SK-N-MC (cell line): Measurements from ENCODE around the gene DNAH10.
"Not testable (repeated sequence)": the region's sequence is repeated elsewhere in the genome, so short reads cannot be mapped to it uniquely, and the experiment has no call there.

Experiments used
- DNase-seq: peaks from one replicate; pipeline ENCODE4 v3.0.0-alpha.2; 2011; ENCODE audit warnings: low read depth, low spot score
- H3K27ac ChIP-seq: fragments of 200-600 bp; sonication (generic); 2 replicates; pipeline ENCODE4 v1.5.1; 2016; ENCODE audit warnings: mixed run types
- H3K36me3 ChIP-seq: fragments of 200-600 bp; sonication (generic); 2 replicates; pipeline ENCODE4 v1.6.1; 2017; ENCODE audit warnings: antibody characterized with exemption, low read length, mixed read lengths; ENCODE audit not compliant: insufficient read depth
- H3K4me3 ChIP-seq: fragments of 200-600 bp; sonication (generic); 2 replicates; pipeline ENCODE4 v1.5.1; 2016
- H3K9ac ChIP-seq: fragments of 200-600 bp; sonication (generic); 2 replicates; pipeline ENCODE4 v1.8.0; 2017; ENCODE audit warnings: mixed run types, mixed read lengths; ENCODE audit not compliant: insufficient read length
- H3K9me3 ChIP-seq: fragments of 200-600 bp; sonication (generic); 2 replicates; pipeline ENCODE4 v1.6.1; 2017; ENCODE audit warnings: low read depth, mild to moderate bottlenecking, antibody characterized with exemption, low read length, moderate library complexity, mixed read lengths
- EZH2 ChIP-seq: fragments of 200-600 bp; sonication (generic); IDR thresholded peaks from one replicate; pipeline ENCODE4 v1.6.1; 2017; ENCODE audit warnings: antibody characterized with exemption
- FOXP2 ChIP-seq: optimal IDR thresholded peaks from 2 replicates; pipeline ENCODE3; 2011; ENCODE audit warnings: mild to moderate bottlenecking, moderate library complexity; ENCODE audit not compliant: insufficient read depth; ENCODE audit errors: extremely low read length, control extremely low read depth
- POLR2AphosphoS5 ChIP-seq: IDR thresholded peaks from 2 replicates; pipeline ENCODE4 v1.6.1; 2012; ENCODE audit warnings: mild to moderate bottlenecking, low read depth, low read length, borderline replicate concordance

Gene DNAH10

DNA sequence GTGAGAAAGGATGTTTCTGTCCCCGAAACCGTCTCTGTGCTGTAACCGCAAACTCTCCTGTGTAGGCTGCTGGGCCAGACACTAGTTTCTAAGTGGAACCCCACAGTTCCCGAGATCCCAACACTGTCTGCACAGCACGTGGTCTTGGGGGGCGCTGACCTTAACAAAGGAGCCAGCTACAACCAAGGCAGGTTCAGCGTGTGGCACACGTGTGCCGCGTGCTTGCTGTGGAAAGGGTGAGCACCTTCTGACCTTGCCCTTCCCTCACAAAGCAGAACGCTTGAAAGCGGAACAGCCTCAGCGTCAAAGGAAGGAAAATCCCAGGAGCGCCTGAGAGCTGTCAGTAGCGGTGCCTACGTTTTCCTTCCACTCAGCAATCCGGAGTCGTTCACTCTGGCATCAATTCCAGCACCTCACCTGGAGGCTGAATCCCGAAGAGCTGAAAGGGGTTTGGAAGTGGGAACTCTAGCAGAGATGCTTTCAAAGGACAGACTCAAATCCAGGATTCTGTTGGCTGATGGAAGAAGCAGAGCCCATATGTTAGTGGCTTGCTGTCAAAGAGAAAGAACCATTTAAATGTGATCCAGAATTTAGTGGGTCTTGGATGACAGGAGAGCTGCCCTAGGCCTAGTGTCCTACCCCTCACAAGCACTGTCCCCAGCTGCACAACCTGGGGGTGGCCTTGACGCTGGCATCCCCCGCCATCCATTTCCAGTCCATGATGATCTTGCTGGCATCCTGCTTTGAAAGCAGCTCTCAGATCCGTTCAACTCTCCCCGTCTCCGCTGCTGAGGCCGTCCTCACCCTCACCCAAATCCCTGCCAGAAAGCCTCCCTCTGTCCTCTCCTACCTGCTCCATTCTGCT lies 183.4 kb downstream of the DNAH10 start:
- Histone ChIP-seq H3K9ac (no peak overlapping the region), H3K27ac (no peak overlapping the region)

DNA sequence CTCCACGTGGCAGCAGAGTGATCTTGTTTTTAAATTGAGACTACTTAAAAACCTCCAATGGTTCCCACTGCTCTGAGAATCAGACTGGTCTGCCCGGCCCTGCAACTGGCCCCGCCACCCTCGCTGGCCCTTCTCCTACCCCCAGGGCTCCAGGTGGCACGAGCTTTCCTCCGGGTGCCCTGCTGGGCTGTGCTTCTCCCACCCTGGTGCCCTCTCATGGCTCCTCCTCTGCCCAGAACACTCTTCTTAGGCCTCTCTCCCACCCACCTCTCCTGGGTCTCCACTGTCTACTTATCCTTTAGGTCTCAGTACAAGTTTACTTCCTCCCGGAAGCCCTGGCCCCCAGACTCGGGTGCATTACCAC lies 184.0 kb downstream of the DNAH10 start:
- no peak overlapping the region for H3K4me3 ChIP-seq
- TF ChIP-seq EZH2: no peak
- TF ChIP-seq POLR2AphosphoS5: no peak
- no peak for TF ChIP-seq FOXP2
- no peaks in the 10 kb centered on the region for H3K9me3 ChIP-seq
- H3K36me3 ChIP-seq: peaks cover 13% of the 10 kb centered on the region; the same call in 1 of the 2 replicates
- DNase-seq: no peak
- H3K9ac ChIP-seq: no peak overlapping the region
- H3K27ac ChIP-seq: no peak overlapping the region

More for the DNA sequence above, 183.4 kb downstream of the DNAH10 start:
- TF ChIP-seq POLR2AphosphoS5 (no peak), EZH2 (no peak), FOXP2 (no peak)
- H3K4me3 ChIP-seq: no peak overlapping the region
- no peaks in the 10 kb centered on the region for H3K9me3 ChIP-seq
- no peak for DNase-seq
- peaks cover 13% of the 10 kb centered on the region; the same call in 1 of the 2 replicates for H3K36me3 ChIP-seq

DNA sequence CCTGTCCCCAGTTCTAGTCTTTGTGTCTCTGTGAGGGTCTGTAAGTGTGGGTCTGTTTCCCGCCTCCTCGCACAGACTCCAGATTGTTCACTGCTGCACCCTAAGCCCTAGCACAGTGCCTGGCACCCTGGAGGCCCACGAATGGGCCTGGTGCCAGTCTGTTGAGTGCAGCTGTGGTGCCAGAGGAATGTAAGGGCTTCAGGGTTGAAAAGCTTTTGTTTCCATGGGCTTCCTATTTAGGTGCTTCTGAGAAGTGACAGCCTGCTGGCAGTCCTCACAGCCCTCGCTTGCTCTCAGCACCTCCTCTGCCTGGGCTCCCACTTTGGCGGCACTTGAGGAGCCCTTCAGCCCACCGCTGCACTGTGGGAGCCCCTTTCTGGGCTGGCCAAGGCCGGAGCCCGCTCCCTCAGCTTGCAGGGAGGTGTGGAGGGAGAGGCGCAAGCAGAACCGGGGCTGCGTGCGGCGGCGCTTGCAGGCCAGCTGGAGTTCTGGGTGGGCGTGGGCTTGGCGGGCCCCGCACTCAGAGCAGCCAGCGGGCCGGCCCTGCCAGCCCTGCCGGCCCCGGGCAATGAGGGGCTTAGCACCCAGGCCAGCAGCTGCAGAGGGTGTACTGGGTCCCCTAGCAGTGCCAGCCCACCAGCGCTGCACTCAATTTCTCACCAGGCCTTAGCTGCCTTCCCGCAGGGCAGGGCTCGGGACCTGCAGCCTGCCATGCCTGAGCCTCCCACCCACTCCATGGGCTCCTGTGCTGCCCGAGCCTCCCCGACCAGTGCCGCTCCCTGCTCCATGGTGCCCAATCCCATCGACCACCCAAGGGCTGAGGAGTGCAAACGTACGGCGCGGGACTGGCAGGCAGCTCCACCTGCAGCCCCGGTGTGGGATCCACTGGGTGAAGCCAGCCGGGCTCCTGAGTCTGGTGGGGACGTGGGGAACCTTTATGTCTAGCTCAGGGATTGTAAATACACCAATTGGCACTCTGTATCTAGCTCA lies 184.7 kb downstream of the DNAH10 start:
- not testable (repeated sequence) for H3K27ac ChIP-seq, H3K9ac ChIP-seq, H3K4me3 ChIP-seq, DNase-seq, H3K9me3 ChIP-seq
- H3K36me3 ChIP-seq: peaks cover 10% of the 10 kb centered on the region; the same call in 1 of the 2 replicates

DNA sequence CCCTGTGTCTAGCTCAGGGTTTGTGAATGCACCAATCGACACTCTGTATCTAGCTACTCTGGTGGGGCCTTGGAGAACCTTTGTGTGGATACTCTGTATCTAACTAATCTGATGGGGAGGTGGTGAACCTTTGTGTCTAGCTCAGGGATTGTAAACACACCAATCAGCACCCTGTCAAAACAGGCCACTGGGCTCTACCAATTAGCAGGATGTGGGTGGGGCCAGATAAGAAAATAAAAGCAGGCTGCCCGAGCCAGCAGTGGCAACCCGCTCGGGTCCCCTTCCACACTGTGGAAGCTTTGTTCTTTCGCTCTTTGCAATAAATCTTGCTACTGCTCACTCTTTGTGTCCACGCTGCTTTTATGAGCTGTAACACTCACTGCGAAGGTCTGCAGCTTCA lies 185.4 kb downstream of the DNAH10 start:
- not testable (repeated sequence) for H3K36me3 ChIP-seq, DNase-seq, H3K27ac ChIP-seq, H3K9me3 ChIP-seq, H3K9ac ChIP-seq, H3K4me3 ChIP-seq

DNA sequence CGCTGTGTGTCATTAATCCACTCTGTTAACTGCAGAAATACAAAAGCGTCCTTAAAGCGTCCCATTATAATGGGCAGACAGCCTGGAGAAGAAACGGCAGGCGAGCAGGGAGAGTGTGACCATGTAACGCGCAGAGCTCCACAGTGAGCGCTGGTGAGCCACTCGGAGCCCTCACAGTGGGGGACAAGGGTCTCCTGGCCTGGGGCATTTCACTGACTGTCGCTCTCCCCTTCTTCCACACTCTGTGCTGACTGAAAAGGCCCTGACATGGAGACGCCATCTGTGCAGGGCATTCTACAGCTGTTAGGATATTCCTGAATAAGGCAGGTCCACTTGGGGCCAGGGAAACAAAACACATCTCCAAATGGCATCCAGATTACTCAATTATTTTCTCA lies 186.3 kb downstream of the DNAH10 start:
- Histone ChIP-seq H3K4me3 (no peak overlapping the region), H3K9me3 (no peaks in the 10 kb centered on the region), H3K36me3 (no peaks in the 10 kb centered on the region), H3K9ac (no peak overlapping the region), H3K27ac (no peak overlapping the region)
- TF ChIP-seq EZH2 (no peak), POLR2AphosphoS5 (no peak), FOXP2 (no peak)
- no peak for DNase-seq

DNA sequence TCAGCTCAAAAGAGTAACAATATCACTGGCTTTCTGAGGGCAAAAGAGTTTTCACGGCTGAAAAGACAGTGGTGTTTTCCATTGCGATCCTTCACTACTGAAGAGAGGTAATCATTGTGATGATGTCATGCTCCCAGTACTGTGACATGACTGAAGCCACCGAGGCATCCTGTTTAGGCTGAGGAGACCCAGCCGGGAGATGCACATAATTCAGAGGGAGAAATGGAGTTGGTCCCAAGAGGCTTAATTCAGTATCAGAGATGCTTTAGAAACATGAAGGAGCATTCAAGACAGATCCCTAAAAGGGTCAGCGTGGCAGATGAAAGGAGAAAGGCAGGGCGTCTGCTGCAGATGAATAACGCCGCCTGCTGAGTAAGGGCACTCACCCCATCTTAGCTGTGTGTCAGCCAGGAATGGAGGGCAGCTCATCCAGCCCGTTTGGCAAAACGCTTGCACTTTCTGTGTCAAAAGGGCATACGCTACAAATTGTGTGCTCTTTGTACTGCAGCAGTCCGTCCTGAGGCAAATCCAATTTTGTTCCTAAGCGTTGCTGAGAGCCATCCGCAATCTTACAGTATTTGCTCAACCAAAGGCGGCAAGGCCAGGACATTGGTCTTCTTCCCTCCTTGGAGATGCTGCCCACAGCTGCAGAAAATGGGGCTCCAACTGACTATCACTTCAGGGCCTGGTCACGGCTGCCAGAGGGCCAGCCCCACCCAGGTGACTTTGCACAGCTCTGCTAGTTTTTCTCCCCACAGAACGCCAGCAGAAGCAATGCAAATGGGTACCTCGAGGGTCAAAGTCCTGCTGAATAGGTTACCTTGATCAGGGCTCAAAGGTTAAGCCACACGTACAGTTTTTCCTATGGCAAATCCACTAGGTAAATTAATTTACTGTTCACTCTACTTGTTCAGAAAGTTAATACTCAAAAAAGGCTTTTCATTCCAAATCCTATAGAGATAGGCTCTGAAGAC lies 187.0 kb downstream of the DNAH10 start:
- TF ChIP-seq POLR2AphosphoS5 (no peak), EZH2 (no peak), FOXP2 (no peak)
- Histone ChIP-seq H3K27ac (no peak overlapping the region), H3K9me3 (no peaks in the 10 kb centered on the region), H3K9ac (no peak overlapping the region), H3K36me3 (no peaks in the 10 kb centered on the region), H3K4me3 (no peak overlapping the region)
- DNase-seq: no peak

DNA sequence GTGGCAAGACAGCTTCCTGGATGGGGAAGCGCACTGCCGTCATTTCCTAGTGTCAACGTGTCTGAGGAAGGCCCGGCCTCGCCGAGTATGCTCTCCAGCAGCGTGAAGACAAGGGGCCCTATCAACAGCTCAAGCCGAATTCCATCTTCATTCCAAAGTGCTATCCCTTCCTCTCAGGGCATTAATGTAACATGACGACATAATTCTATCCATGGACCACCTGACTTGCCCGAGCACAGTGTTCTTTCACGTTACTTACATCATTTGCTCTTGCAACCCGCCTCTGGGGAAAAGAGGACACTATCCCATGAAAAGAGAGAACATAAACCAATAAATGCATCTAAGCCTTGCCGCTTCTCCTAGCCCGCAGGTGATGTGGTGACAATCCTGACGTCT lies 187.7 kb downstream of the DNAH10 start:
- H3K9ac ChIP-seq: no peak overlapping the region
- no peaks in the 10 kb centered on the region for H3K9me3 ChIP-seq
- no peak for DNase-seq

More for the DNA sequence above, 187.7 kb downstream of the DNAH10 start:
- no peaks in the 10 kb centered on the region for H3K36me3 ChIP-seq
- TF ChIP-seq FOXP2 (no peak), POLR2AphosphoS5 (no peak), EZH2 (no peak)
- no peak overlapping the region for H3K4me3 ChIP-seq
- no peak overlapping the region for H3K27ac ChIP-seq
